H9 (cell line): ENCODE results near the gene SAMHD1. TPM values are rescaled to one million over a fixed set of nuclear protein-coding genes. Genes with fewer than 3 reads are reported as not detected.

Experiments
- DNase-seq: peaks from one replicate; pipeline ENCODE4 v3.0.0-alpha.2; 2017
- H2AFZ ChIP-seq: one replicate; pipeline ENCODE4 v1.6.1; 2013; ENCODE audit warnings: mild to moderate bottlenecking, low read length, control low read depth, moderate library complexity
- H2AK5ac ChIP-seq: 2 replicates; pipeline ENCODE4 v1.6.1; 2013; ENCODE audit warnings: low read length, control low read depth, mixed read lengths; ENCODE audit not compliant: insufficient read length
- H2BK120ac ChIP-seq: one replicate; pipeline ENCODE4 v1.6.1; 2013; ENCODE audit warnings: low read depth, mild to moderate bottlenecking, low read length, control low read depth, inconsistent platforms; ENCODE audit not compliant: poor library complexity, severe bottlenecking
- H2BK12ac ChIP-seq: 2 replicates; pipeline ENCODE4 v1.6.1; 2013; ENCODE audit warnings: low read length, control low read depth, mixed read lengths, low read depth; ENCODE audit not compliant: insufficient read length
- H2BK15ac ChIP-seq: 2 replicates; pipeline ENCODE4 v1.6.1; 2013; ENCODE audit warnings: low read depth, low read length, control low read depth
- H2BK20ac ChIP-seq: one replicate; pipeline ENCODE4 v1.6.1; 2013; ENCODE audit warnings: low read depth, mild to moderate bottlenecking, low read length, control low read depth, inconsistent platforms; ENCODE audit not compliant: poor library complexity, severe bottlenecking
- H2BK5ac ChIP-seq: 2 replicates; pipeline ENCODE4 v1.6.1; 2013; ENCODE audit warnings: low read length, control low read depth, mixed read lengths; ENCODE audit not compliant: insufficient read length
- H3K14ac ChIP-seq: 2 replicates; pipeline ENCODE4 v1.6.1; 2013; ENCODE audit warnings: low read length, control low read depth; ENCODE audit not compliant: insufficient read depth
- H3K18ac ChIP-seq: 2 replicates; pipeline ENCODE4 v1.6.1; 2013; ENCODE audit warnings: low read depth, mild to moderate bottlenecking, mixed read lengths, low read length, control low read depth; ENCODE audit not compliant: insufficient read length
- H3K23ac ChIP-seq: 2 replicates; pipeline ENCODE4 v1.6.1; 2013; ENCODE audit warnings: low read length, control low read depth, mixed read lengths, low read depth; ENCODE audit not compliant: insufficient read length
- H3K23me2 ChIP-seq: 2 replicates; pipeline ENCODE4 v1.6.1; 2013; ENCODE audit warnings: low read depth, mild to moderate bottlenecking, mixed read lengths, low read length, control low read depth; ENCODE audit not compliant: insufficient read length, poor library complexity, severe bottlenecking
- H3K27ac ChIP-seq: 2 replicates; pipeline ENCODE4 v1.5.1; 2013; ENCODE audit warnings: low read length, control low read depth, mixed read lengths, low read depth; ENCODE audit not compliant: insufficient read length
- H3K27me3 ChIP-seq: 2 replicates; pipeline ENCODE4 v1.6.1; 2013; ENCODE audit warnings: low read length, control low read depth, inconsistent platforms; ENCODE audit not compliant: insufficient read depth
- H3K4ac ChIP-seq: 2 replicates; pipeline ENCODE4 v1.6.1; 2013; ENCODE audit warnings: low read depth, mild to moderate bottlenecking, control low read depth, inconsistent platforms, low read length, moderate library complexity
- H3K4me1 ChIP-seq: 2 replicates; pipeline ENCODE4 v1.6.1; 2013; ENCODE audit warnings: low read length, control low read depth, inconsistent platforms; ENCODE audit not compliant: insufficient read depth
- H3K4me2 ChIP-seq: 2 replicates; pipeline ENCODE4 v1.6.1; 2013; ENCODE audit warnings: low read length, control low read depth, mixed read lengths; ENCODE audit not compliant: insufficient read length, insufficient read depth
- H3K56ac ChIP-seq: 2 replicates; pipeline ENCODE4 v1.6.1; 2013; ENCODE audit warnings: low read depth, mild to moderate bottlenecking, mixed read lengths, low read length, control low read depth; ENCODE audit not compliant: insufficient read length
- H3K79me1 ChIP-seq: 2 replicates; pipeline ENCODE4 v1.6.1; 2013; ENCODE audit warnings: low read depth, mild to moderate bottlenecking, moderate library complexity, low read length, control low read depth, inconsistent platforms; ENCODE audit not compliant: insufficient read depth, poor library complexity, severe bottlenecking
- H3K79me2 ChIP-seq: 2 replicates; pipeline ENCODE4 v1.6.1; 2013; ENCODE audit warnings: low read length, control low read depth, inconsistent platforms; ENCODE audit not compliant: insufficient read depth
- H3K9ac ChIP-seq: 2 replicates; pipeline ENCODE4 v1.6.1; 2013; ENCODE audit warnings: low read length, control low read depth, mixed read lengths; ENCODE audit not compliant: insufficient read length; ENCODE audit errors: extremely low read depth
- H3K9me3 ChIP-seq: one replicate; pipeline ENCODE4 v1.6.1; 2013; ENCODE audit warnings: low read depth, low read length, inconsistent platforms; ENCODE audit not compliant: control insufficient read depth
- H3T11ph ChIP-seq: one replicate; pipeline ENCODE4 v1.6.1; 2013; ENCODE audit warnings: mild to moderate bottlenecking, low read length, control low read depth, inconsistent platforms
- H4K20me1 ChIP-seq: one replicate; pipeline ENCODE4 v1.6.1; 2013; ENCODE audit not compliant: control insufficient read depth, insufficient read length, insufficient read depth
- H4K5ac ChIP-seq: 2 replicates; pipeline ENCODE4 v1.6.1; 2013; ENCODE audit warnings: low read depth, mild to moderate bottlenecking, mixed read lengths, low read length, control low read depth; ENCODE audit not compliant: insufficient read length
- H4K8ac ChIP-seq: replicated peaks from 2 replicates; pipeline ENCODE4 v1.6.1; 2013; ENCODE audit warnings: low read length, control low read depth, mixed read lengths, low read depth; ENCODE audit not compliant: insufficient read length
- H4K91ac ChIP-seq: 2 replicates; pipeline ENCODE4 v1.6.1; 2013; ENCODE audit warnings: low read depth, mild to moderate bottlenecking, moderate library complexity, mixed read lengths, low read length, control low read depth; ENCODE audit not compliant: insufficient read length
- H3K27ac Mint-ChIP-seq, 3 experiments: 2 replicates in 2 of 3; 3 replicates in 1 of 3; pipeline ENCODE4 v1.8.0; 2020 to 2021; ENCODE audit warnings: mixed read lengths in 3 of 3, mild to moderate bottlenecking in 1 of 3, moderate library complexity in 1 of 3
- H3K27me3 Mint-ChIP-seq: 2 replicates; pipeline ENCODE4 v1.8.0; 2021; ENCODE audit warnings: low read depth, mild to moderate bottlenecking, moderate library complexity, mixed read lengths
- H3K36me3 Mint-ChIP-seq, 3 experiments: 2 replicates in 2 of 3; 3 replicates in 1 of 3; pipeline ENCODE4 v1.8.0; 2020 to 2021; ENCODE audit warnings: low read depth in 3 of 3, mixed read lengths in 3 of 3; ENCODE audit not compliant: insufficient read depth in 1 of 3
- H3K4me1 Mint-ChIP-seq, 2 experiments: 2 replicates each; pipeline ENCODE4 v1.8.0; 2020; ENCODE audit warnings: mixed read lengths in 2 of 2
- H3K4me3 Mint-ChIP-seq, 2 experiments: 2 replicates in 1 of 2; 3 replicates in 1 of 2; pipeline ENCODE4 v1.8.0; 2020 to 2021; ENCODE audit warnings: mild to moderate bottlenecking in 2 of 2, mixed read lengths in 2 of 2, moderate library complexity in 1 of 2
- H3K9me3 Mint-ChIP-seq, 2 experiments: 2 replicates in 1 of 2; 3 replicates in 1 of 2; pipeline ENCODE4 v1.8.0; 2020; ENCODE audit warnings: mild to moderate bottlenecking in 2 of 2, mixed read lengths in 2 of 2, moderate library complexity in 1 of 2
- WGBS: extraction: QIAGEN DNeasy Blood & Tissue Kit; methylation state at CpG from one replicate; pipeline ENCODE4 v1.1.7; 2013; ENCODE audit warnings: missing lambda C conversion rate, low lambda C conversion rate, mixed read lengths; ENCODE audit not compliant: insufficient read length; ENCODE audit errors: extremely low coverage; 5-methylcytosine and 5-hydroxymethylcytosine counted together
- total RNA-seq: library from RNA; stranded (reverse); gene quantifications from 2 replicates; pipeline ENCODE4 v1.2.1, GENCODE V29; 2021
- TF ChIP-seq, protein P1 (sequence below): fragments of 200-600 bp; sonication (generic); conservative IDR thresholded peaks from 3 replicates; pipeline ENCODE4 v1.8.0; 2021; ENCODE audit warnings: antibody characterized with exemption, mild to moderate bottlenecking

The SAMHD1 gene
- total RNA-seq, 1 experiment from 2014 or later: 53.1 TPM

DNA sequence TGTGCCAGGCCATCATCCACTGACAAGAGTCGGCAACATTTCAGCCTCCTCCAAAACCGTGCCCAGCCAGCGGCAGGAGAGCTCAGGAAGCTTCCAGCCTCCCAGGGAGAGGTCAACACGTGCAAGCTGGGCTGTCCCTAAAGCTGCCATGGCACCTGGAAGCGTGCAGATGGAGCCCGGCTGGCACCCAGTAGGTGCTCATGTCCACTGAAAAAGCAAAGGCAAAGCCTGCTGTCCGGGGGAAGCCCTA is 90.0 kb downstream of the SAMHD1 start:
- no peaks in the 10 kb centered on the region for H3K79me2 ChIP-seq
- no peak overlapping the region for H2AFZ ChIP-seq
- peaks cover 27% of the 10 kb centered on the region for H3K27me3 Mint-ChIP-seq
- no CpG with 5 or more reads among the region's 7 CpGs for WGBS
- H3K79me1 ChIP-seq: no peaks in the 10 kb centered on the region
- H3K4ac ChIP-seq: no peak overlapping the region
- H4K91ac ChIP-seq: no peak overlapping the region
- no peak overlapping the region for H2BK12ac ChIP-seq
- DNase-seq: no peak
- H3K36me3 Mint-ChIP-seq: peaks cover 0 to 10% (median 6%) of the 10 kb centered on the region in 3 experiments; a peak in 6 of 7 replicates
- H4K20me1 ChIP-seq: no peaks in the 10 kb centered on the region
- H3K4me2 ChIP-seq: peak overlapping the region; percentile 34
- peaks cover 2% of the 10 kb centered on the region; the same call in 1 of the 2 replicates for H3K4me1 ChIP-seq
- TF ChIP-seq, protein P1, sequence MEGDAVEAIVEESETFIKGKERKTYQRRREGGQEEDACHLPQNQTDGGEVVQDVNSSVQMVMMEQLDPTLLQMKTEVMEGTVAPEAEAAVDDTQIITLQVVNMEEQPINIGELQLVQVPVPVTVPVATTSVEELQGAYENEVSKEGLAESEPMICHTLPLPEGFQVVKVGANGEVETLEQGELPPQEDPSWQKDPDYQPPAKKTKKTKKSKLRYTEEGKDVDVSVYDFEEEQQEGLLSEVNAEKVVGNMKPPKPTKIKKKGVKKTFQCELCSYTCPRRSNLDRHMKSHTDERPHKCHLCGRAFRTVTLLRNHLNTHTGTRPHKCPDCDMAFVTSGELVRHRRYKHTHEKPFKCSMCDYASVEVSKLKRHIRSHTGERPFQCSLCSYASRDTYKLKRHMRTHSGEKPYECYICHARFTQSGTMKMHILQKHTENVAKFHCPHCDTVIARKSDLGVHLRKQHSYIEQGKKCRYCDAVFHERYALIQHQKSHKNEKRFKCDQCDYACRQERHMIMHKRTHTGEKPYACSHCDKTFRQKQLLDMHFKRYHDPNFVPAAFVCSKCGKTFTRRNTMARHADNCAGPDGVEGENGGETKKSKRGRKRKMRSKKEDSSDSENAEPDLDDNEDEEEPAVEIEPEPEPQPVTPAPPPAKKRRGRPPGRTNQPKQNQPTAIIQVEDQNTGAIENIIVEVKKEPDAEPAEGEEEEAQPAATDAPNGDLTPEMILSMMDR: no peak
- no peak overlapping the region for H2AK5ac ChIP-seq
- peaks cover 3% of the 10 kb centered on the region for H3K23me2 ChIP-seq
- H3K56ac ChIP-seq: no peak overlapping the region
- H2BK120ac ChIP-seq: no peak overlapping the region
- H3K23ac ChIP-seq: no peak overlapping the region
- H4K5ac ChIP-seq: no peak overlapping the region
- no peaks in the 10 kb centered on the region for H3K9me3 Mint-ChIP-seq
- H3K27ac Mint-ChIP-seq: no peak overlapping the region
- H3T11ph ChIP-seq: no peak overlapping the region
- H2BK15ac ChIP-seq: no peak overlapping the region
- no peak overlapping the region for H3K9ac ChIP-seq
- no peaks in the 10 kb centered on the region for H3K9me3 ChIP-seq
- no peak overlapping the region for H3K27ac ChIP-seq
- H2BK5ac ChIP-seq: no peak overlapping the region
- no peaks in the 10 kb centered on the region for H3K27me3 ChIP-seq
- H3K18ac ChIP-seq: no peak overlapping the region
- H3K14ac ChIP-seq: no peak overlapping the region
- no peak overlapping the region for H2BK20ac ChIP-seq
- peaks cover 42 to 50% of the 10 kb centered on the region in 2 experiments for H3K4me1 Mint-ChIP-seq
- H4K8ac ChIP-seq: no peak overlapping the region
- H3K4me3 Mint-ChIP-seq: peak overlapping the region; percentile 64 to 79; a peak in 4 of 5 replicates
